ENCODE results near the gene FGF2.

FGF2 gene

GRCh38 chr4:122899682-122900081 lies 73.1 kb downstream of the FGF2 start:
- Histone ChIP-seq H3K79me2 (no peaks in the 10 kb centered on the region), H3K4me2 (ENCODE audit: low read length) (no peak overlapping the region), H3K9ac (no peak overlapping the region), H3K9me3 (ENCODE audit: control insufficient read depth, low read length) (no peaks in the 10 kb centered on the region), H3K27ac (no peak overlapping the region), H3K4me3 (ENCODE audit: low read depth, low read length) (no peak overlapping the region), H3K27me3 (ENCODE audit: control insufficient read depth, insufficient read depth, low read length) (no peaks in the 10 kb centered on the region), H2AFZ (no peak overlapping the region), H3K4me1 (no peaks in the 10 kb centered on the region), H3K36me3 (ENCODE audit: control insufficient read depth, insufficient read depth, low read length) (no peaks in the 10 kb centered on the region)
- TF ChIP-seq CTCF (IDR thresholded peaks at IDR 0.05) = no peak

GRCh38 chr4:122900314-122900713 lies 73.7 kb downstream of the FGF2 start:
- Histone ChIP-seq H3K4me1 (no peaks in the 10 kb centered on the region), H3K36me3 (ENCODE audit: control insufficient read depth, insufficient read depth, low read length) (no peaks in the 10 kb centered on the region), H3K4me2 (ENCODE audit: low read length) (no peak overlapping the region), H3K79me2 (no peaks in the 10 kb centered on the region), H3K27me3 (ENCODE audit: control insufficient read depth, insufficient read depth, low read length) (no peaks in the 10 kb centered on the region), H3K27ac (no peak overlapping the region), H3K4me3 (ENCODE audit: low read depth, low read length) (no peak overlapping the region), H2AFZ (no peak overlapping the region), H3K9me3 (ENCODE audit: control insufficient read depth, low read length) (no peaks in the 10 kb centered on the region), H3K9ac (no peak overlapping the region)
- TF ChIP-seq CTCF (IDR thresholded peaks at IDR 0.05) = no peak

- Histone ChIP-seq H3K36me3 (ENCODE audit: control insufficient read depth, insufficient read depth, low read length) (no peaks in the 10 kb centered on the region), H3K27me3 (ENCODE audit: control insufficient read depth, insufficient read depth, low read length) (no peaks in the 10 kb centered on the region), H3K4me1 (no peaks in the 10 kb centered on the region), H3K9me3 (ENCODE audit: control insufficient read depth, low read length) (no peaks in the 10 kb centered on the region), H3K9ac (no peak overlapping the region), H3K27ac (no peak overlapping the region), H3K79me2 (no peaks in the 10 kb centered on the region), H2AFZ (no peak overlapping the region), H3K4me3 (ENCODE audit: low read depth, low read length) (no peak overlapping the region), H3K4me2 (ENCODE audit: low read length) (no peak overlapping the region)
- TF ChIP-seq CTCF (IDR thresholded peaks at IDR 0.05) = no peak
Measured at GRCh38 chr4:122901247-122902010, 74.8 kb downstream of the FGF2 start.

GRCh38 chr4:122903766-122904288 lies 77.2 kb downstream of the FGF2 start:
- Histone ChIP-seq H2AFZ (no peak overlapping the region), H3K27me3 (ENCODE audit: control insufficient read depth, insufficient read depth, low read length) (no peaks in the 10 kb centered on the region), H3K4me3 (ENCODE audit: low read depth, low read length) (no peak overlapping the region), H3K4me1 (no peaks in the 10 kb centered on the region), H3K9ac (no peak overlapping the region), H3K27ac (no peak overlapping the region), H3K4me2 (ENCODE audit: low read length) (no peak overlapping the region), H3K36me3 (ENCODE audit: control insufficient read depth, insufficient read depth, low read length) (no peaks in the 10 kb centered on the region), H3K79me2 (no peaks in the 10 kb centered on the region), H3K9me3 (ENCODE audit: control insufficient read depth, low read length) (no peaks in the 10 kb centered on the region)
- TF ChIP-seq CTCF (IDR thresholded peaks at IDR 0.05) = no peak

- no peaks in the 10 kb centered on the region for H3K9me3 ChIP-seq (ENCODE audit: control insufficient read depth, low read length)
Measured at GRCh38 chr4:122906859-122907305, 80.3 kb downstream of the FGF2 start.

More at GRCh38 chr4:122906859-122907305, 80.3 kb downstream of the FGF2 start:
- H3K36me3 ChIP-seq (ENCODE audit: control insufficient read depth, insufficient read depth, low read length) = no peaks in the 10 kb centered on the region
- H3K4me1 ChIP-seq = no peaks in the 10 kb centered on the region
- no peaks in the 10 kb centered on the region for H3K79me2 ChIP-seq
- no peak overlapping the region for H3K9ac ChIP-seq
- H3K27ac ChIP-seq = no peak overlapping the region
- no peak overlapping the region for H3K4me3 ChIP-seq (ENCODE audit: low read depth, low read length)
- no peaks in the 10 kb centered on the region for H3K27me3 ChIP-seq (ENCODE audit: control insufficient read depth, insufficient read depth, low read length)
- no peak for TF ChIP-seq CTCF (IDR thresholded peaks at IDR 0.05)
- H3K4me2 ChIP-seq (ENCODE audit: low read length) = no peak overlapping the region
- no peak overlapping the region for H2AFZ ChIP-seq

All from parathyroid adenoma (tissue), 2 donors.